SK-N-SH treated with all-trans-retinoic acid at 6 μM for 48 hours (cell line): ENCODE results near the gene RABGGTA.

Experiments used
- ATAC-seq: fragments of 200-7000 bp; cut with Tn5 transposase; 3 replicates; pipeline ENCODE4 v1.9.1; 2020; ENCODE audit warnings: mild to moderate bottlenecking, moderate library complexity
- ARNTL ChIP-seq: fragments of 450-650 bp; formaldehyde crosslinking; IDR thresholded peaks from 2 replicates; pipeline ENCODE4 v1.5.0; 2020; ENCODE audit warnings: low read depth, mild to moderate bottlenecking, moderate library complexity, borderline replicate concordance
- BACH2 ChIP-seq: fragments of 250-450 bp; sonication (Bioruptor Pico); IDR thresholded peaks from 2 replicates; pipeline ENCODE4 v1.9.0; 2021; ENCODE audit warnings: mild to moderate bottlenecking, borderline replicate concordance
- CSDC2 ChIP-seq: fragments of 250-450 bp; sonication (Bioruptor Pico); IDR thresholded peaks from 2 replicates; pipeline ENCODE4 v1.5.0; 2020; ENCODE audit warnings: mild to moderate bottlenecking, moderate library complexity
- ESRRG ChIP-seq: fragments of 250-450 bp; sonication (Bioruptor Pico); IDR thresholded peaks from 2 replicates; pipeline ENCODE4 v1.6.1; 2021; ENCODE audit warnings: mild to moderate bottlenecking
- GLIS3 ChIP-seq: fragments of 250-450 bp; sonication (Bioruptor Pico); IDR thresholded peaks from 2 replicates; pipeline ENCODE4 v1.5.0; 2020; ENCODE audit warnings: mild to moderate bottlenecking, moderate library complexity
- OSR1 ChIP-seq: fragments of 250-450 bp; sonication (Bioruptor Pico); IDR thresholded peaks from 2 replicates; pipeline ENCODE4 v1.8.0; 2022; ENCODE audit warnings: moderate library complexity, mild to moderate bottlenecking, inconsistent platforms
- PPARA ChIP-seq: fragments of 250-450 bp; sonication (Bioruptor Pico); IDR thresholded peaks from 2 replicates; pipeline ENCODE4 v1.5.0; 2020; ENCODE audit warnings: mild to moderate bottlenecking, borderline replicate concordance
- RARB ChIP-seq: fragments of 250-450 bp; sonication (Bioruptor Pico); IDR thresholded peaks from 2 replicates; pipeline ENCODE4 v1.8.0; 2021; ENCODE audit warnings: mild to moderate bottlenecking, moderate library complexity
- SNAI2 ChIP-seq: fragments of 250-450 bp; sonication (Bioruptor Pico); IDR thresholded peaks from 2 replicates; pipeline ENCODE4 v1.5.0; 2020; ENCODE audit warnings: mild to moderate bottlenecking, moderate library complexity
- TCF4 ChIP-seq: fragments of 250-450 bp; sonication (Bioruptor Pico); IDR thresholded peaks from 2 replicates; pipeline ENCODE4 v1.8.0; 2021; ENCODE audit warnings: mild to moderate bottlenecking, moderate library complexity, borderline replicate concordance
- TOX ChIP-seq: fragments of 250-450 bp; sonication (Bioruptor Pico); IDR thresholded peaks from 2 replicates; pipeline ENCODE4 v1.8.0; 2021; ENCODE audit warnings: mild to moderate bottlenecking, moderate library complexity, borderline replicate concordance
- ZC3H10 ChIP-seq: fragments of 250-450 bp; sonication (Bioruptor Pico); IDR thresholded peaks from 2 replicates; pipeline ENCODE4 v1.5.1; 2021; ENCODE audit warnings: mild to moderate bottlenecking, moderate library complexity
- ZFP3 ChIP-seq: fragments of 250-450 bp; sonication (Bioruptor Pico); IDR thresholded peaks from 2 replicates; pipeline ENCODE4 v1.5.0; 2020; ENCODE audit warnings: mild to moderate bottlenecking, moderate library complexity
- ZFP30 ChIP-seq: fragments of 450-650 bp; formaldehyde crosslinking; IDR thresholded peaks from 2 replicates; pipeline ENCODE4 v1.5.0; 2022; ENCODE audit warnings: mild to moderate bottlenecking, moderate library complexity
- ZNF565 ChIP-seq: fragments of 450-650 bp; formaldehyde crosslinking; conservative IDR thresholded peaks from 2 replicates; pipeline ENCODE4 v1.5.0; 2020; ENCODE audit warnings: low read depth, mild to moderate bottlenecking, moderate library complexity
- ZNF70 ChIP-seq: fragments of 450-650 bp; formaldehyde crosslinking; IDR thresholded peaks from 2 replicates; pipeline ENCODE4 v1.5.0; 2020; ENCODE audit warnings: mild to moderate bottlenecking, moderate library complexity
- ZNF8 ChIP-seq: fragments of 450-650 bp; formaldehyde crosslinking; IDR thresholded peaks from 2 replicates; pipeline ENCODE4 v1.5.0; 2020; ENCODE audit warnings: mild to moderate bottlenecking, moderate library complexity
- TF ChIP-seq, protein P1 (sequence below): fragments of 250-450 bp; sonication (Bioruptor Pico); IDR thresholded peaks from 2 replicates; pipeline ENCODE4 v1.5.1; 2020; ENCODE audit warnings: low read depth, mild to moderate bottlenecking, moderate library complexity
- TF ChIP-seq, protein P2 (sequence below): fragments of 250-450 bp; sonication (Bioruptor Pico); IDR thresholded peaks from 2 replicates; pipeline ENCODE4 v1.8.0; 2021; ENCODE audit warnings: low read depth, mild to moderate bottlenecking, moderate library complexity, borderline replicate concordance
- TF ChIP-seq, protein P3 (sequence below): fragments of 250-450 bp; sonication (Bioruptor Pico); IDR thresholded peaks from 2 replicates; pipeline ENCODE4 v1.5.0; 2020; ENCODE audit warnings: mild to moderate bottlenecking, moderate library complexity
- TF ChIP-seq, protein P4 (sequence below): fragments of 250-450 bp; sonication (Bioruptor Pico); IDR thresholded peaks from 2 replicates; pipeline ENCODE4 v1.8.0; 2020; ENCODE audit warnings: mild to moderate bottlenecking, moderate library complexity, borderline replicate concordance
- TF ChIP-seq, protein P5 (sequence below): fragments of 250-450 bp; sonication (Bioruptor Pico); IDR thresholded peaks from 2 replicates; pipeline ENCODE4 v1.5.1; 2021; ENCODE audit warnings: mild to moderate bottlenecking, moderate library complexity

RABGGTA gene

DNA sequence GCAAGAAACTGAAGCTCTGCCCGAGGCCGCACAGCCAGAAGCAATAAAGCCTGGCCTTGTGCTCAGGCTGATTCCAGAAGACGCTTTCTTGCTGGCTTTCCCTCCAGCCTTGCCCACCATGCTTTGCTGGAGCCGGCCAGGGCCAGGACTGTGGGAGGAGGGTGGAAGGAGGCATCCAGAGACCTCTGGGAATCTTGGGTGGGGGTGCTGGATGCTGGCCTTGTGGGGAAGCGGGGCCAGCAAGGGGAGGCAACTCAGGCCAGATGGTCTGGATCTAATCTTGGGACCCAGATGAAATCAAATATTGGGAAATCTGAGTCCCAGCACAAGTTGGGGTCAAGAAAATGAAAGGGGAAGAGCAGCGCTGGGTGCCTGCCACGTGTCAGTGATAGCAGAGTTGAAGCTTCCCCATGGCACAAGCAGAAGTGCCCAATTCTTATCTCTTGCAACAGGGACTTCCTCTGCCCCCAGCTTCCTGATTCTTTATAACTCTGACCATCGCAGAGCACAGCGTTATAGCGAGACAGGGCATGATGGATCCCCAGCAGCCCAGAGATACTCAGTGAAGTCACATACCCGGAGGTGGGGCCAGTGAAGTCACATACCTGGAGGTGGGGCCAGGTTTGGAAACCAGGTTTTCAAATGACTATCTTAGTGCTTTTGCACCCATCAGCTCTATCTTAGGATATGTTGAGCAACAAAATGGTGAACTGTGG is 6.4 kb upstream of the RABGGTA start:
- TF ChIP-seq, protein P1, sequence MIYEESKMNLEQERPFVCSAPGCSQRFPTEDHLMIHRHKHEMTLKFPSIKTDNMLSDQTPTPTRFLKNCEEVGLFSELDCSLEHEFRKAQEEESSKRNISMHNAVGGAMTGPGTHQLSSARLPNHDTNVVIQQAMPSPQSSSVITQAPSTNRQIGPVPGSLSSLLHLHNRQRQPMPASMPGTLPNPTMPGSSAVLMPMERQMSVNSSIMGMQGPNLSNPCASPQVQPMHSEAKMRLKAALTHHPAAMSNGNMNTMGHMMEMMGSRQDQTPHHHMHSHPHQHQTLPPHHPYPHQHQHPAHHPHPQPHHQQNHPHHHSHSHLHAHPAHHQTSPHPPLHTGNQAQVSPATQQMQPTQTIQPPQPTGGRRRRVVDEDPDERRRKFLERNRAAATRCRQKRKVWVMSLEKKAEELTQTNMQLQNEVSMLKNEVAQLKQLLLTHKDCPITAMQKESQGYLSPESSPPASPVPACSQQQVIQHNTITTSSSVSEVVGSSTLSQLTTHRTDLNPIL, result no peak
- TF ChIP-seq ZFP3 (CRISPR knock-in tag) (no peak), PPARA (CRISPR knock-in tag) (no peak), OSR1 (CRISPR knock-in tag) (no peak), BACH2 (no peak), CSDC2 (CRISPR knock-in tag) (no peak), SNAI2 (CRISPR knock-in tag) (no peak), GLIS3 (CRISPR knock-in tag) (no peak), TCF4 (no peak), ZFP30 (no peak), RARB (no peak), ESRRG (CRISPR knock-in tag) (no peak), ARNTL (no peak), ZNF565 (CRISPR knock-in tag) (no peak), TOX (no peak), ZNF8 (no peak)
- TF ChIP-seq, protein P2, sequence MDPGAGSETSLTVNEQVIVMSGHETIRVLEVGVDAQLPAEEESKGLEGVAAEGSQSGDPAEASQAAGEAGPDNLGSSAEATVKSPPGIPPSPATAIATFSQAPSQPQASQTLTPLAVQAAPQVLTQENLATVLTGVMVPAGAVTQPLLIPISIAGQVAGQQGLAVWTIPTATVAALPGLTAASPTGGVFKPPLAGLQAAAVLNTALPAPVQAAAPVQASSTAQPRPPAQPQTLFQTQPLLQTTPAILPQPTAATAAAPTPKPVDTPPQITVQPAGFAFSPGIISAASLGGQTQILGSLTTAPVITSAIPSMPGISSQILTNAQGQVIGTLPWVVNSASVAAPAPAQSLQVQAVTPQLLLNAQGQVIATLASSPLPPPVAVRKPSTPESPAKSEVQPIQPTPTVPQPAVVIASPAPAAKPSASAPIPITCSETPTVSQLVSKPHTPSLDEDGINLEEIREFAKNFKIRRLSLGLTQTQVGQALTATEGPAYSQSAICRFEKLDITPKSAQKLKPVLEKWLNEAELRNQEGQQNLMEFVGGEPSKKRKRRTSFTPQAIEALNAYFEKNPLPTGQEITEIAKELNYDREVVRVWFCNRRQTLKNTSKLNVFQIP, result no peak
- TF ChIP-seq, protein P3, sequence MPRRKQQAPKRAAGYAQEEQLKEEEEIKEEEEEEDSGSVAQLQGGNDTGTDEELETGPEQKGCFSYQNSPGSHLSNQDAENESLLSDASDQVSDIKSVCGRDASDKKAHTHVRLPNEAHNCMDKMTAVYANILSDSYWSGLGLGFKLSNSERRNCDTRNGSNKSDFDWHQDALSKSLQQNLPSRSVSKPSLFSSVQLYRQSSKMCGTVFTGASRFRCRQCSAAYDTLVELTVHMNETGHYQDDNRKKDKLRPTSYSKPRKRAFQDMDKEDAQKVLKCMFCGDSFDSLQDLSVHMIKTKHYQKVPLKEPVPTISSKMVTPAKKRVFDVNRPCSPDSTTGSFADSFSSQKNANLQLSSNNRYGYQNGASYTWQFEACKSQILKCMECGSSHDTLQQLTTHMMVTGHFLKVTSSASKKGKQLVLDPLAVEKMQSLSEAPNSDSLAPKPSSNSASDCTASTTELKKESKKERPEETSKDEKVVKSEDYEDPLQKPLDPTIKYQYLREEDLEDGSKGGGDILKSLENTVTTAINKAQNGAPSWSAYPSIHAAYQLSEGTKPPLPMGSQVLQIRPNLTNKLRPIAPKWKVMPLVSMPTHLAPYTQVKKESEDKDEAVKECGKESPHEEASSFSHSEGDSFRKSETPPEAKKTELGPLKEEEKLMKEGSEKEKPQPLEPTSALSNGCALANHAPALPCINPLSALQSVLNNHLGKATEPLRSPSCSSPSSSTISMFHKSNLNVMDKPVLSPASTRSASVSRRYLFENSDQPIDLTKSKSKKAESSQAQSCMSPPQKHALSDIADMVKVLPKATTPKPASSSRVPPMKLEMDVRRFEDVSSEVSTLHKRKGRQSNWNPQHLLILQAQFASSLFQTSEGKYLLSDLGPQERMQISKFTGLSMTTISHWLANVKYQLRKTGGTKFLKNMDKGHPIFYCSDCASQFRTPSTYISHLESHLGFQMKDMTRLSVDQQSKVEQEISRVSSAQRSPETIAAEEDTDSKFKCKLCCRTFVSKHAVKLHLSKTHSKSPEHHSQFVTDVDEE, result no peak
- TF ChIP-seq, protein P4, sequence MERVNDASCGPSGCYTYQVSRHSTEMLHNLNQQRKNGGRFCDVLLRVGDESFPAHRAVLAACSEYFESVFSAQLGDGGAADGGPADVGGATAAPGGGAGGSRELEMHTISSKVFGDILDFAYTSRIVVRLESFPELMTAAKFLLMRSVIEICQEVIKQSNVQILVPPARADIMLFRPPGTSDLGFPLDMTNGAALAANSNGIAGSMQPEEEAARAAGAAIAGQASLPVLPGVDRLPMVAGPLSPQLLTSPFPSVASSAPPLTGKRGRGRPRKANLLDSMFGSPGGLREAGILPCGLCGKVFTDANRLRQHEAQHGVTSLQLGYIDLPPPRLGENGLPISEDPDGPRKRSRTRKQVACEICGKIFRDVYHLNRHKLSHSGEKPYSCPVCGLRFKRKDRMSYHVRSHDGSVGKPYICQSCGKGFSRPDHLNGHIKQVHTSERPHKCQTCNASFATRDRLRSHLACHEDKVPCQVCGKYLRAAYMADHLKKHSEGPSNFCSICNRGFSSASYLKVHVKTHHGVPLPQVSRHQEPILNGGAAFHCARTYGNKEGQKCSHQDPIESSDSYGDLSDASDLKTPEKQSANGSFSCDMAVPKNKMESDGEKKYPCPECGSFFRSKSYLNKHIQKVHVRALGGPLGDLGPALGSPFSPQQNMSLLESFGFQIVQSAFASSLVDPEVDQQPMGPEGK (CRISPR knock-in tag), result no peak
- TF ChIP-seq, protein P5, sequence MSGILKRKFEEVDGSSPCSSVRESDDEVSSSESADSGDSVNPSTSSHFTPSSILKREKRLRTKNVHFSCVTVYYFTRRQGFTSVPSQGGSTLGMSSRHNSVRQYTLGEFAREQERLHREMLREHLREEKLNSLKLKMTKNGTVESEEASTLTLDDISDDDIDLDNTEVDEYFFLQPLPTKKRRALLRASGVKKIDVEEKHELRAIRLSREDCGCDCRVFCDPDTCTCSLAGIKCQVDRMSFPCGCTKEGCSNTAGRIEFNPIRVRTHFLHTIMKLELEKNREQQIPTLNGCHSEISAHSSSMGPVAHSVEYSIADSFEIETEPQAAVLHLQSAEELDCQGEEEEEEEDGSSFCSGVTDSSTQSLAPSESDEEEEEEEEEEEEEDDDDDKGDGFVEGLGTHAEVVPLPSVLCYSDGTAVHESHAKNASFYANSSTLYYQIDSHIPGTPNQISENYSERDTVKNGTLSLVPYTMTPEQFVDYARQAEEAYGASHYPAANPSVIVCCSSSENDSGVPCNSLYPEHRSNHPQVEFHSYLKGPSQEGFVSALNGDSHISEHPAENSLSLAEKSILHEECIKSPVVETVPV (CRISPR knock-in tag), result no peak
- TF ChIP-seq, all 23 proteins: peak for 0
- ATAC-seq, result no peak

DNA sequence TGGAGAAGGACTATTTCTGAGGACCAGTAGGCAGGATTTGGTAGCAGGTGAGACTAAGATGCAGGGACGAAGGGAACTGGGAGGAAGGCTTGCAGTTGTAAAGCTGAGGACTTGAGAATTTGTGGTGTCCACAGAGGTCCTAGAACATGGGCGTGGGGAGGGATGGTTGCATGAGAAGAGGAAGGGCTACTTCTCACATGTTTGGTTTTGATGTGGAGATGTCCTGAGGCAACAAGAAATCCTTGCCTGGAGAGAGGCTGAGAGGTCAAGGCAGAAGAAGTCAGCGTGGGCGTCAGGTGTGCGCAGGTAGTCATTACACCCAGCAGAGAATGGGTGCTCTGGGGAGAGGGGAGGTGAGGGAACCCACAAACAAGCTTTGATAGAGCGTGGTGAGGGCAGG is 5.7 kb upstream of the RABGGTA start:
- no peak for ATAC-seq
- TF ChIP-seq ZFP30 (no peak), ZC3H10 (no peak)
- TF ChIP-seq, all 23 proteins: peak for 0

DNA sequence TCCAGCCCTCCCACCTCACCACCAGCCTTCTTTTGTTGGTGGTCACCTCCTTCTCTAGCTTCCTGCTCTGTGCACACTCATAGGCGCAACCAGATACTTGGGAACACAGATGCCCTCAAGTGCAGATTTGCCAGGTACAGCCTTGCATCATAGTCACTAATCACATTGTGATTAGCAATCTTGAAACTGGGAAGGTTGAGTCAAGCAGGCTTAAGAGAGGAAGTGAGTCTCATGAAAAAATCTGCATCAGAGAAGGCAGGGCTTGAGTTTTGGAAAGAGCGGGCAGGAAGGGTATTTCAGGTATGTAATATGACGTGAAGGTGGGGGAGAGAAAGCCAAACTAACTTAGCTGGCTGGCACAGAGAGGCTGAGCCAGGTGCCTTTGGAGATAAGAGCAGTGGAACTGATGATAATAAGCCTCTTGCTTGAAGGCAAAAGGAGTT is 2.7 kb upstream of the RABGGTA start:
- TF ChIP-seq ZNF565 (CRISPR knock-in tag) (no peak), SNAI2 (CRISPR knock-in tag) (no peak), ZC3H10 (no peak), ZNF70 (no peak), TCF4 (no peak), PPARA (CRISPR knock-in tag) (no peak), CSDC2 (CRISPR knock-in tag) (no peak)
- TF ChIP-seq, protein P4 (CRISPR knock-in tag), result no peak
- TF ChIP-seq, protein P2, result no peak
- TF ChIP-seq, protein P3, result no peak
- no peak for ATAC-seq
